Psoas muscle (tissue), 8 donors: ENCODE measurements around the gene SLC24A4. TPM values are rescaled to one million over a fixed set of nuclear protein-coding genes. Genes with fewer than 3 reads are reported as not detected.

Experiments
- ATAC-seq, 4 donors: fragments of 200-7000 bp; cut with Tn5 transposase; one replicate each; pipeline ENCODE4 v1.9.1; 2020; ENCODE audit warnings: moderate library complexity in 3 of 4, mild to moderate bottlenecking in 2 of 4
- DNase-seq, 2 donors: peaks; one replicate each; pipeline ENCODE4 v3.0.0-alpha.2; 2020
- H3K27ac ChIP-seq: fragments of 200-600 bp; one replicate; pipeline ENCODE4 v1.8.0; 2022
- H3K27me3 ChIP-seq, 3 donors: fragments of 200-600 bp in 1 of 3; one replicate each; pipeline versions ENCODE4 v1.6.1 to v1.8.0; 2013 to 2022; ENCODE audit warnings: low read length in 2 of 3, mild to moderate bottlenecking in 2 of 3, moderate library complexity in 1 of 3; ENCODE audit not compliant: insufficient read depth in 3 of 3
- H3K36me3 ChIP-seq, 2 donors: fragments of 200-600 bp in 1 of 2; one replicate each; pipeline versions ENCODE4 v1.6.1 to v1.8.0; 2013 to 2022; ENCODE audit warnings: low read depth in 1 of 2, mild to moderate bottlenecking in 1 of 2, moderate library complexity in 1 of 2; ENCODE audit not compliant: insufficient read depth in 1 of 2
- H3K4me1 ChIP-seq: fragments of 200-600 bp; one replicate; pipeline ENCODE4 v1.8.0; 2022
- H3K4me3 ChIP-seq: fragments of 200-600 bp; one replicate; pipeline ENCODE4 v1.8.0; 2022; ENCODE audit warnings: mild to moderate bottlenecking
- H3K9me3 ChIP-seq: fragments of 200-600 bp; one replicate; pipeline ENCODE4 v1.8.0; 2022
- CTCF ChIP-seq: fragments of 200-600 bp; IDR thresholded peaks from one replicate; pipeline ENCODE4 v1.8.0; 2022; ENCODE audit warnings: antibody characterized with exemption
- WGBS, 3 donors: extraction: QIAGEN DNeasy Blood & Tissue Kit; methylation state at CpG; one replicate each; pipeline versions ENCODE4 v1.1.6 to v1.1.7; 2013; 5-methylcytosine and 5-hydroxymethylcytosine counted together
- intact Hi-C, 2 donors: fragments of 100-400 bp; cut with DNase I; formaldehyde crosslinking; loops; one replicate each; pipeline versions ENCODE4 v1.11.0 to v1.14.2; 2022
- polyA plus RNA-seq, 3 donors: library from polyadenylated mRNA; stranded (reverse); fragments of 200-250 nt; gene quantifications; one replicate each; pipeline ENCODE4 v1.2.3, GENCODE V29; 2013
- total RNA-seq, 4 donors: library from RNA; stranded (reverse); fragmentation: NEBNext Ultra II Directional in 2 of 4; extraction: Animal tissue kit (Norgen Biotek cat#: 25700) in 2 of 4; gene quantifications; one replicate each; pipeline versions ENCODE4 v1.2.1 to v1.2.4, GENCODE V29; 2021 to 2023
- donor health status: healthy with polysubstance abuse.
- donor health status: DM: no; HTN: no; CAD: no; lungs with moderate emphysema.
- donor health status: Bipolar disorder and iron deficiency.
- donor health status: healthy.
- donor health status: DM: yes; HTN: yes; CAD: no.
- donor health status: DM: no; HTN: no; CAD: no.
- donor health status: DM: no; HTN: no; CAD: no.
- donor health status: DM: yes; HTN: yes; CAD: no.

SLC24A4 gene
- total and polyA plus RNA-seq, 7 donors = 0.21 to 2.3 (median 0.34) TPM

- Histone ChIP-seq H3K4me3 (no peak overlapping the region), H3K27me3 (no peaks in the 10 kb centered on the region), H3K27ac (no peak overlapping the region), H3K4me1 (no peaks in the 10 kb centered on the region), H3K9me3 (peaks cover 8% of the 10 kb centered on the region), H3K36me3 (no peaks in the 10 kb centered on the region)
- no peak for ATAC-seq
- no peak for DNase-seq
- TF ChIP-seq CTCF = no peak
- intact Hi-C loops = no loop called here
- WGBS, 3 donors = 77 to 81% (median 79%) methylated on average over 13 of the region's 13 CpGs
Measured at GRCh38 chr14:92465353-92466055, 142.5 kb downstream of the SLC24A4 start.

- Histone ChIP-seq H3K4me1 (no peaks in the 10 kb centered on the region), H3K9me3 (peaks cover 8% of the 10 kb centered on the region), H3K27me3 (no peaks in the 10 kb centered on the region), H3K27ac (no peak overlapping the region), H3K36me3 (no peaks in the 10 kb centered on the region), H3K4me3 (no peak overlapping the region)
- ATAC-seq (no peak), DNase-seq (no peak)
- no peak for TF ChIP-seq CTCF
- WGBS, 3 donors = 42 to 92% (median 82%) methylated on average over 3 of the region's 3 CpGs
- intact Hi-C loops = no loop called here
Measured at GRCh38 chr14:92466059-92466458, 143.1 kb downstream of the SLC24A4 start.

- Histone ChIP-seq H3K9me3 (peaks cover 8% of the 10 kb centered on the region), H3K4me3 (no peak overlapping the region), H3K4me1 (no peaks in the 10 kb centered on the region), H3K27me3 (no peaks in the 10 kb centered on the region), H3K36me3 (no peaks in the 10 kb centered on the region), H3K27ac (no peak overlapping the region)
- no peak for TF ChIP-seq CTCF
- intact Hi-C loops = no loop called here
- DNase-seq = no peak
- ATAC-seq = no peak
- 98 to 100% (median 98%) methylated on average over 2 of the region's 2 CpGs for whole genome bisulfite sequencing, 3 donors
Measured at GRCh38 chr14:92469515-92469914, 146.6 kb downstream of the SLC24A4 start.

GRCh38 chr14:92470215-92470614 lies 147.2 kb downstream of the SLC24A4 start:
- Histone ChIP-seq H3K4me1 (no peaks in the 10 kb centered on the region), H3K27me3 (no peaks in the 10 kb centered on the region), H3K27ac (no peak overlapping the region), H3K36me3 (no peaks in the 10 kb centered on the region), H3K9me3 (peaks cover 8% of the 10 kb centered on the region), H3K4me3 (no peak overlapping the region)
- intact Hi-C loops = no loop called here
- 49 to 54% (median 50%) methylated on average over 3 of the region's 3 CpGs for WGBS, 3 donors
- DNase-seq (no peak), ATAC-seq (no peak)
- no peak for TF ChIP-seq CTCF

GRCh38 chr14:92470811-92471210 lies 147.8 kb downstream of the SLC24A4 start:
- no peak for ATAC-seq
- H3K27ac ChIP-seq = no peak overlapping the region
- TF ChIP-seq CTCF = no peak
- intact Hi-C loops = no loop called here
- H3K4me3 ChIP-seq = no peak overlapping the region
- no peaks in the 10 kb centered on the region for H3K36me3 ChIP-seq
- no peak for DNase-seq
- peaks cover 8% of the 10 kb centered on the region for H3K9me3 ChIP-seq
- 88 to 91% (median 90%) methylated on average over 1 of the region's 1 CpG for WGBS, 3 donors
- H3K4me1 ChIP-seq = no peaks in the 10 kb centered on the region
- no peaks in the 10 kb centered on the region for H3K27me3 ChIP-seq
